ENCODE results near the gene DCTPP1. TPM values are rescaled to one million over a fixed set of nuclear protein-coding genes. Genes with fewer than 3 reads are reported as not detected.

DCTPP1 gene
- total RNA-seq, 2 experiments from 2014 or later: 98.4 to 105 TPM

- no peaks in the 10 kb centered on the region for H3K9me3 Mint-ChIP-seq
- no peaks in the 10 kb centered on the region for H3K27me3 Mint-ChIP-seq
- H3K27ac Mint-ChIP-seq: peak overlapping the region; percentile 100
- intact Hi-C loops (cut with micrococcal nuclease): loop anchor here (10.0 kb wide), 2 partner anchors 284 to 314 kb away; partner anchors contain the start of genes ALDOA, TBX6 and YPEL3
- TF ChIP-seq CTCF (IDR thresholded peaks at IDR 0.05): no peak
- POLR2A ChIA-PET: interaction anchor here (1.1 to 1.8 kb wide), 4 partner anchors 21 to 38 kb away, joined by 3 to 5 read pairs (median 4); partner anchors contain the start of gene ZNF771
- CTCF ChIA-PET: interaction anchor here (0.7 to 5.2 kb wide), 3 partner anchors 17 to 29 kb away, joined by 3 to 43 read pairs (median 30); partner anchors contain the start of genes ZNF48 and ZNF771
- DNase-seq: no peak
- peaks cover 48% of the 10 kb centered on the region for H3K4me1 Mint-ChIP-seq (ENCODE audit: low read depth)
- ATAC-seq: no peak
- H3K4me3 Mint-ChIP-seq: peak overlapping the region; percentile 99
- peaks cover 36% of the 10 kb centered on the region for H3K36me3 Mint-ChIP-seq (ENCODE audit: low read depth)
Observed at GRCh38 chr16:30379158-30379783, 50.6 kb downstream of the DCTPP1 start.

GRCh38 chr16:30378236-30379157 is 51.3 kb downstream of the DCTPP1 start:
- peak overlapping the region; percentile 100 for H3K27ac Mint-ChIP-seq
- ATAC-seq (peak; percentile 88), DNase-seq (peak; percentile 100)
- H3K9me3 Mint-ChIP-seq: no peaks in the 10 kb centered on the region
- H3K27me3 Mint-ChIP-seq: no peaks in the 10 kb centered on the region
- peak overlapping the region; percentile 99 for H3K4me3 Mint-ChIP-seq
- ChIA-PET POLR2A (interaction anchor here (0.6 to 2.4 kb wide), 13 partner anchors 11 to 386 kb away, joined by 3 to 8 read pairs (median 4); partner anchors contain the start of gene ZNF48), CTCF (interaction anchor here (1.6 kb wide), 1 partner anchor 147 kb away, joined by 3 read pairs; no protein-coding TSS in a partner anchor)
- no peak for TF ChIP-seq CTCF (IDR thresholded peaks at IDR 0.05)
- intact Hi-C loops (cut with micrococcal nuclease): loop anchor here (10.0 kb wide), 2 partner anchors 284 to 314 kb away; partner anchors contain the start of genes ALDOA, TBX6 and YPEL3
- peaks cover 34% of the 10 kb centered on the region for H3K36me3 Mint-ChIP-seq (ENCODE audit: low read depth)
- H3K4me1 Mint-ChIP-seq (ENCODE audit: low read depth): peaks cover 45% of the 10 kb centered on the region

- ATAC-seq (peak; percentile 37), DNase-seq (peak; percentile 92)
- Mint-ChIP-seq H3K9me3 (no peaks in the 10 kb centered on the region), H3K4me3 (peak overlapping the region; percentile 99), H3K36me3 (ENCODE audit: low read depth) (peaks cover 34% of the 10 kb centered on the region), H3K4me1 (ENCODE audit: low read depth) (peaks cover 40% of the 10 kb centered on the region), H3K27ac (peak overlapping the region; percentile 100), H3K27me3 (no peaks in the 10 kb centered on the region)
- ChIA-PET CTCF (interaction anchor here (1.6 kb wide), 1 partner anchor 148 kb away, joined by 3 read pairs; no protein-coding TSS in a partner anchor), POLR2A (interaction anchor here (0.6 to 2.4 kb wide), 14 partner anchors 11 to 387 kb away, joined by 3 to 8 read pairs (median 4); partner anchors contain the start of gene ZNF48)
- TF ChIP-seq CTCF (IDR thresholded peaks at IDR 0.05): no peak
- intact Hi-C loops (cut with micrococcal nuclease): loop anchor here (10.0 kb wide), 2 partner anchors 283 to 313 kb away; partner anchors contain the start of genes ALDOA, TBX6 and YPEL3
Observed at GRCh38 chr16:30377812-30378235, 52.0 kb downstream of the DCTPP1 start.

- no peaks in the 10 kb centered on the region for H3K27me3 Mint-ChIP-seq
- peaks cover 36% of the 10 kb centered on the region for H3K4me1 Mint-ChIP-seq (ENCODE audit: low read depth)
- no peak for DNase-seq
- no peak for TF ChIP-seq CTCF (IDR thresholded peaks at IDR 0.05)
- H3K9me3 Mint-ChIP-seq: no peaks in the 10 kb centered on the region
- H3K36me3 Mint-ChIP-seq (ENCODE audit: low read depth): peaks cover 34% of the 10 kb centered on the region
- intact Hi-C loops (cut with micrococcal nuclease): loop anchor here (10.0 kb wide), 2 partner anchors 282 to 312 kb away; partner anchors contain the start of genes ALDOA, TBX6 and YPEL3
- ATAC-seq: no peak
- peak overlapping the region; percentile 100 for H3K27ac Mint-ChIP-seq
- ChIA-PET POLR2A (interaction anchor here (1.0 to 2.4 kb wide), 9 partner anchors 10 to 281 kb away, joined by 3 to 8 read pairs (median 4); partner anchors contain the start of gene ZNF48), CTCF (interaction anchor here (1.2 to 1.6 kb wide), 2 partner anchors 32 to 148 kb away, joined by 3 to 5 read pairs; no protein-coding TSS in a partner anchor)
- H3K4me3 Mint-ChIP-seq: peak overlapping the region; percentile 99
Observed at GRCh38 chr16:30377050-30377811, 52.6 kb downstream of the DCTPP1 start.

Data from activated CD8-positive, alpha-beta T cell treated with anti-CD3 and anti-CD28 coated beads for 36 hours (primary cell).